GM18520 (cell line): Measurements from ENCODE around the gene KLK5.

Source experiments
- ATAC-seq: cut with Tn5 transposase; IDR thresholded peaks from one replicate; pipeline ENCODE4 v1.9.1; 2021; ENCODE audit not compliant: unreplicated experiment

Gene KLK5

DNA sequence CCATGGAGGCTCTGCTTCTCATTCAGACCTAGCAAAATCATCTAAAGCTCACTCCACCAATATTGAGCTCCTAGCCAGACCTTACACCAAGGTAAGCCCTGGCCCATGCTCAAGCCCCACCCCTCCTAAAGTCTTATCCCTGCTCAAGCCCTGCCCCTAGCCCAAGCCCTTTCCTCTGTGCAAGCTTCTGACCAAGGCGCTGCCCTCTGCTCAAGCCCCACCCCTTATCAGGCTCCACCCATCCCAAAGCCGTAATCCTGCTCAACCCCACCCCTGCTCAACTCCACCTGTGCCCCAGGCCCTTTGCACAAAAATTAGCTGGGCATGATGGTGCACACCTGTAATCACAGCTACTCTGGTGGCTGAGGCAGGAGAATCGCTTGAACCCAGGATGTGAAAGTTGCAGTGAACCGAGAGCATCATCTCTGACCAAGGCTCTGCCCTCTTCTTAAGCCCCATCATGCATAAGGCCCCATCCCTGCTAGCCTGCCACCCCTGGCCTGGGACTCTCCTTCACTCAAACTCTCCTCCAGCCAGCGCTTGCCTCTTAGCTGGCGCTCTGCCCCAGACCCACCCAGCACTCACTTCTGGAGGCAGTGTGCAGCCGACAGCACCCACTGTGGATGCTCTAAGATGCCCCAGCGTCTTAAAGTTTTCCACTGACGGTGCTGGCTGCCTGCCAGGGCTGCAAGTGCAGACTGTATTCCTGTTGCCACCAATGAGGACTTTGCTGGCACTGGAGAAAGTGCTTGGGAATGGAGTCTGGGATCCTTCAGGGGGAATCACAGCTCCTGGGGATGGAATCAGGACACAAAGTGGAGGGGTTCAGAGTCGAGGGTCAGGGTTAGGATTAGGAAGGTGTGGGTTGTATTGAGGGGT, 58.1 kb downstream of the KLK5 start:
- ATAC-seq = no peak
